ENCODE results near the gene RIC3.

The RIC3 gene

GRCh38 chr11:8089791-8090510 is 78.9 kb downstream of the RIC3 start:
- DNase-seq (ENCODE audit: low read depth, low spot score): no peak

- DNase-seq (ENCODE audit: low read depth, low spot score): no peak
These were observed 81.1 kb downstream of the RIC3 start for GRCh38 chr11:8087756-8088155.

GRCh38 chr11:8087185-8087584 is 81.6 kb downstream of the RIC3 start:
- DNase-seq (ENCODE audit: low read depth, low spot score): no peak

- no peak for DNase-seq (ENCODE audit: low read depth, low spot score)
These were observed 82.3 kb downstream of the RIC3 start for GRCh38 chr11:8086571-8086970.

- DNase-seq (ENCODE audit: low read depth, low spot score): no peak
These were observed 82.8 kb downstream of the RIC3 start for GRCh38 chr11:8086001-8086479.

GRCh38 chr11:8085011-8085645 is 83.7 kb downstream of the RIC3 start:
- no peak for DNase-seq (ENCODE audit: low read depth, low spot score)

GRCh38 chr11:8084352-8084751 is 84.5 kb downstream of the RIC3 start:
- DNase-seq (ENCODE audit: low read depth, low spot score): no peak

- DNase-seq (ENCODE audit: low read depth, low spot score): no peak
These were observed 84.9 kb downstream of the RIC3 start for GRCh38 chr11:8083871-8084281.

- no peak for DNase-seq (ENCODE audit: low read depth, low spot score)
These were observed 85.8 kb downstream of the RIC3 start for GRCh38 chr11:8083088-8083395.

GRCh38 chr11:8082391-8083087 is 86.3 kb downstream of the RIC3 start:
- DNase-seq (ENCODE audit: low read depth, low spot score): no peak

GRCh38 chr11:8081591-8082250 is 87.1 kb downstream of the RIC3 start:
- no peak for DNase-seq (ENCODE audit: low read depth, low spot score)

- DNase-seq (ENCODE audit: low read depth, low spot score): no peak
These were observed 87.9 kb downstream of the RIC3 start, which contains the start of gene TUB for GRCh38 chr11:8080674-8081590. TUB (plus strand) TSS chr11:8081211; CDS start chr11:8081511, 300 bp downstream.

- DNase-seq (ENCODE audit: low read depth, low spot score): no peak
These were observed 88.7 kb downstream of the RIC3 start for GRCh38 chr11:8080069-8080670.

- no peak for DNase-seq (ENCODE audit: low read depth, low spot score)
These were observed 89.6 kb downstream of the RIC3 start for GRCh38 chr11:8079111-8079675.

- DNase-seq (ENCODE audit: low read depth, low spot score): no peak
These were observed 93.6 kb downstream of the RIC3 start for GRCh38 chr11:8075119-8075726.

GRCh38 chr11:8071616-8072581 is 96.9 kb downstream of the RIC3 start:
- no peak for DNase-seq (ENCODE audit: low read depth, low spot score)

GRCh38 chr11:8070417-8071115 is 98.3 kb downstream of the RIC3 start:
- no peak for DNase-seq (ENCODE audit: low read depth, low spot score)

- DNase-seq (ENCODE audit: low read depth, low spot score): no peak
These were observed 99.1 kb downstream of the RIC3 start for GRCh38 chr11:8069771-8070170.

Measured in activated CD4-positive, CD25-positive, alpha-beta regulatory T cell treated with anti-CD3 and anti-CD28 coated beads, Interleukin-2, amount 50 U/mL, for 16 hours (primary cell).